Mesenteric fat pad (tissue), 1 donor: Measurements from ENCODE around the gene CPLX1. TPM values are rescaled to one million over a fixed set of nuclear protein-coding genes. Genes with fewer than 3 reads are reported as not detected.
"Not testable (repeated sequence)": the region's sequence is repeated elsewhere in the genome, so short reads cannot be mapped to it uniquely, and the experiment has no call there.

Source experiments
- DNase-seq: peaks from one replicate; pipeline ENCODE4 v3.0.0-alpha.2; 2020; ENCODE audit warnings: low spot score
- total RNA-seq: library from RNA; stranded (reverse); fragmentation: NEBNext Ultra II Directional; extraction: Animal tissue kit (Norgen Biotek cat#: 25700); gene quantifications from one replicate; pipeline ENCODE4 v1.2.1, GENCODE V29; 2021
- donor health status: DM: yes; HTN: yes; CAD: no.

CPLX1 gene
- total RNA-seq, 1 donor from 2014 or later: 3.0 TPM

GRCh38 chr4:739569-739968 lies 86.4 kb downstream of the CPLX1 start:
- DNase-seq: no peak

GRCh38 chr4:738781-739280 lies 87.1 kb downstream of the CPLX1 start:
- DNase-seq: no peak

- not testable (repeated sequence) for DNase-seq
Observed at GRCh38 chr4:736561-736960, 89.4 kb downstream of the CPLX1 start.

DNA sequence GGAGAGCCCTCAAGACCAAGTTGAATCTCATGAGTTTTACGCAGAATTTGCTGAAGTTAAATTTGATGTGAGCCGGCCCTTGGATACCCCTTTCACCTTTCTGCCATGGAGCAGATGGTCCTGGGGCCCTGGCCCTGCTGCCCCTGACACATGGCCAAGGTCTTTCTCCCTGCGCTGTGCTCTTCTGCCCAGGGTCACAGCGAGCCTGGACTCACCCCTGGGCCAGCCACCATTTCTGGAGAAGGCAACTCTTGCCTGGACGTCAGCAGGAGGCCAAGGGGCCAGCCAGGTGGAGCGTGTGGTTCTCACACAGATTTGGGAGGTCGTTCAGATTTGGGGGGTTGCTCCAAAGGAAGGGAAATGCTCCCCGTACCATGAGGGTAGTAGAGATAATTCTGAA lies 90.3 kb downstream of the CPLX1 start:
- no peak for DNase-seq

Other genes starting within 250 kb of the CPLX1 start
- gene TMEM271, start 249.8 kb downstream of the CPLX1 start, total RNA-seq: not detected
- gene PDE6B, start 200.6 kb downstream of the CPLX1 start, total RNA-seq: 2.9 TPM
- gene ATP5ME, start 151.9 kb downstream of the CPLX1 start, total RNA-seq: 210 TPM
- 16.5 TPM for gene MYL5, start 151.6 kb downstream of the CPLX1 start, total RNA-seq
- 19.0 TPM for gene SLC49A3, start 137.0 kb downstream of the CPLX1 start, total RNA-seq
- 34.7 TPM for gene PCGF3, start 120.3 kb downstream of the CPLX1 start, total RNA-seq
- 91.3 TPM for gene GAK, start 106.2 kb upstream of the CPLX1 start, total RNA-seq
- 27.7 TPM for gene TMEM175, start 106.3 kb upstream of the CPLX1 start, total RNA-seq
- gene DGKQ, start 147.4 kb upstream of the CPLX1 start, total RNA-seq: 10.1 TPM
- gene IDUA, start 160.9 kb upstream of the CPLX1 start, total RNA-seq: 34.7 TPM
- 0.22 TPM for gene SLC26A1, start 167.3 kb upstream of the CPLX1 start, total RNA-seq
- gene FGFRL1, start 185.5 kb upstream of the CPLX1 start, total RNA-seq: 54.1 TPM